GM10266 (cell line): ENCODE data around the gene CYYR1.

Experiments
- DNase-seq: peaks from one replicate; pipeline ENCODE4 v3.0.0; 2012; ENCODE audit errors: extremely low spot score
- CTCF ChIP-seq: IDR thresholded peaks from 2 replicates; pipeline ENCODE4 v1.5.1; 2012; ENCODE audit warnings: mild to moderate bottlenecking, low read depth; ENCODE audit not compliant: control insufficient read depth, insufficient read depth; ENCODE audit errors: missing control alignments

Gene CYYR1

GRCh38 chr21:26555540-26556146 lies 17.4 kb downstream of the CYYR1 start:
- no peak for TF ChIP-seq CTCF

GRCh38 chr21:26554365-26554764 lies 18.7 kb downstream of the CYYR1 start:
- TF ChIP-seq CTCF: no peak
- DNase-seq: no peak

More at GRCh38 chr21:26555540-26556146, 17.4 kb downstream of the CYYR1 start:
- no peak for DNase-seq

- no peak for TF ChIP-seq CTCF
- DNase-seq: no peak
Observed at GRCh38 chr21:26553898-26554297, 19.2 kb downstream of the CYYR1 start.

- TF ChIP-seq CTCF: no peak
- no peak for DNase-seq
Observed at GRCh38 chr21:26550326-26550725, 22.8 kb downstream of the CYYR1 start.

- DNase-seq: no peak
- no peak for TF ChIP-seq CTCF
Observed at GRCh38 chr21:26546446-26547097, 26.5 kb downstream of the CYYR1 start.

GRCh38 chr21:26544201-26544775 lies 28.8 kb downstream of the CYYR1 start:
- DNase-seq: no peak
- no peak for TF ChIP-seq CTCF

- no peak for DNase-seq
- TF ChIP-seq CTCF: no peak
Observed at GRCh38 chr21:26540651-26541050, 32.4 kb downstream of the CYYR1 start.
